HepG2 (cell line): Measurements from ENCODE around the gene URB1. TPM values are rescaled to one million over a fixed set of nuclear protein-coding genes. Genes with fewer than 3 reads are reported as not detected.

Experiments used
- ATAC-seq: fragments of 200-7000 bp; cut with Tn5 transposase; 3 replicates; pipeline ENCODE4 v1.9.1; 2020; ENCODE audit warnings: mild to moderate bottlenecking, moderate library complexity
- BruUV-seq: library from RNA; stranded (reverse); fragments of 400-500 nt; replicated peaks from 2 replicates; lab custom pipeline; 2021; lab: Mats Ljungman, UMichigan
- CTCF ChIA-PET: fragments of 300-600 bp; formaldehyde crosslinking; extraction: SDS; loops from one replicate; lab custom pipeline; 2021; ENCODE audit warnings: low total read pairs, inconsistent platforms, low intra/inter-chr PET ratio; lab: Yijun Ruan, JAX
- POLR2A ChIA-PET: fragments of 350-600 bp; sonication (Branson Sonifier 250); formaldehyde crosslinking; loops from one replicate; lab custom pipeline; 2020; ENCODE audit warnings: antibody characterized with exemption, inconsistent platforms; lab: Yijun Ruan, JAX
- DNase-seq: peaks from one replicate; pipeline ENCODE4 v3.0.0-alpha.2; 2015; ENCODE audit warnings: low spot score
- FAIRE-seq: peaks from 3 replicates; lab custom pipeline; 2011; peaks lifted over from hg19 to GRCh38; lab: Jason Lieb, UNC
- H2AFZ ChIP-seq: one replicate; pipeline ENCODE4 v1.6.1; 2011; ENCODE audit warnings: low read length, inconsistent platforms
- H3K27ac ChIP-seq: fragments of 300-600 bp; 3 replicates; pipeline ENCODE4 v1.8.0; 2011; ENCODE audit warnings: mixed run types, mild to moderate bottlenecking, mixed read lengths, low read length, inconsistent platforms; ENCODE audit not compliant: insufficient read depth; ENCODE audit errors: extremely low read length
- H3K27me3 ChIP-seq, 2 experiments: fragments of 200-600 bp in 1 of 2; 2 replicates in 1 of 2; 3 replicates in 1 of 2; pipeline versions ENCODE4 v1.6.0 to v1.8.0; 2011; ENCODE audit warnings: low read length in 2 of 2, mild to moderate bottlenecking in 2 of 2, moderate library complexity in 2 of 2, inconsistent platforms in 1 of 2; ENCODE audit not compliant: insufficient read depth in 2 of 2, control insufficient read depth in 1 of 2
- H3K36me3 ChIP-seq, 2 experiments: fragments of 200-600 bp in 1 of 2; replicated peaks in 1 of 2; 2 replicates in 1 of 2; 3 replicates in 1 of 2; pipeline versions ENCODE4 v1.5.1 to v1.8.0; 2011; ENCODE audit warnings: low read length in 2 of 2, inconsistent platforms in 1 of 2; ENCODE audit not compliant: insufficient read depth in 2 of 2, control insufficient read depth in 1 of 2
- H3K4me1 ChIP-seq: 2 replicates; pipeline ENCODE4 v1.5.1; 2012; ENCODE audit warnings: low read length, inconsistent platforms; ENCODE audit not compliant: insufficient read depth
- H3K4me2 ChIP-seq: 2 replicates; pipeline ENCODE4 v1.6.0; 2011; ENCODE audit warnings: low read depth, low read length, inconsistent platforms
- H3K4me3 ChIP-seq, 3 experiments: fragments of 200-600 bp in 1 of 3; sonication (generic), shearing (Covaris generic) in 1 of 3; replicated peaks in 1 of 3; 2 replicates each; pipeline ENCODE4 v1.5.1; 2011 to 2016; ENCODE audit warnings: low read length in 3 of 3, inconsistent platforms in 2 of 3, low read depth in 2 of 3, mild to moderate bottlenecking in 2 of 3, control low read depth in 1 of 3, mixed read lengths in 1 of 3; ENCODE audit not compliant: insufficient read depth in 1 of 3
- H3K79me2 ChIP-seq: one replicate; pipeline ENCODE4 v1.6.1; 2011; ENCODE audit warnings: low read length, inconsistent platforms; ENCODE audit not compliant: insufficient read depth
- H3K9ac ChIP-seq: 2 replicates; pipeline ENCODE4 v1.6.0; 2011; ENCODE audit warnings: mild to moderate bottlenecking, low read depth, low read length, inconsistent platforms; ENCODE audit not compliant: insufficient read depth
- H3K9me3 ChIP-seq: 2 replicates; pipeline ENCODE4 v1.5.1; 2012; ENCODE audit warnings: mild to moderate bottlenecking, low read length
- H4K20me1 ChIP-seq: 2 replicates; pipeline ENCODE4 v1.6.0; 2011; ENCODE audit warnings: inconsistent platforms, mild to moderate bottlenecking, low read length, moderate library complexity; ENCODE audit not compliant: insufficient read depth
- ELF4 ChIP-seq: sonication (generic); formaldehyde crosslinking; IDR thresholded peaks from 2 replicates; pipeline ENCODE4 v1.5.0; 2020; ENCODE audit warnings: missing genetic modification reagents, mild to moderate bottlenecking, moderate library complexity, borderline replicate concordance
- GLI4 ChIP-seq: sonication (generic); formaldehyde crosslinking; IDR thresholded peaks from 2 replicates; pipeline ENCODE4 v1.5.1; 2020; ENCODE audit warnings: missing genetic modification reagents, mild to moderate bottlenecking, moderate library complexity, borderline replicate concordance
- KLF13 ChIP-seq: sonication (generic); formaldehyde crosslinking; IDR thresholded peaks from 2 replicates; pipeline ENCODE4 v1.4.0; 2020; ENCODE audit warnings: mild to moderate bottlenecking, missing genetic modification reagents
- KLF15 ChIP-seq: sonication (generic); formaldehyde crosslinking; IDR thresholded peaks from 2 replicates; pipeline ENCODE4 v1.8.1; 2023; ENCODE audit warnings: borderline replicate concordance, mild to moderate bottlenecking, inconsistent platforms, missing genetic modification reagents, mixed read lengths
- PAF1 ChIP-seq: IDR thresholded peaks from 2 replicates; pipeline ENCODE4 v1.6.1; 2016; ENCODE audit warnings: missing genetic modification reagents, missing compliant biosample characterization
- RFX5 ChIP-seq: IDR thresholded peaks from 2 replicates; pipeline ENCODE4 v1.6.1; 2011; ENCODE audit warnings: low read depth, low read length, improper control_type of control experiment
- YY1 ChIP-seq: IDR thresholded peaks from 2 replicates; pipeline ENCODE4 v1.6.1; 2011; ENCODE audit warnings: low read length, low read depth, moderate library complexity, mild to moderate bottlenecking; ENCODE audit not compliant: insufficient read depth, insufficient replicate concordance
- ZNF326 ChIP-seq: sonication (generic); formaldehyde crosslinking; IDR thresholded peaks from 2 replicates; pipeline ENCODE4 v1.4.0; 2020; ENCODE audit warnings: missing genetic modification reagents, borderline replicate concordance
- WGBS: methylation state at CpG from one replicate; pipeline ENCODE4 v1.1.6; 2017; ENCODE audit warnings: low lambda C conversion rate; 5-methylcytosine and 5-hydroxymethylcytosine counted together
- in situ Hi-C: cut with HindIII; loops from 2 replicates; pipeline ENCODE4 v1.10.0; 2017; ENCODE audit warnings: low pct_unique_long_range_greater_than_20kb; ENCODE audit not compliant: extremely low pct_ligation_motif_present
- intact Hi-C: fragments of 100-400 bp; cut with micrococcal nuclease; formaldehyde crosslinking; loops from one replicate; pipeline ENCODE4 v1.10.0; 2022; ENCODE audit not compliant: unreplicated experiment
- polyA plus RNA-seq, 8 experiments: library from polyadenylated mRNA; depleted of rRNA in 3 of 8; stranded (reverse) in 7 of 8; unstranded in 1 of 8; fragments of >200 nt; fragmentation: Illumina TruSeq in 4 of 8; extraction: Trizol in 4 of 8; gene quantifications; 2 replicates each; pipeline versions ENCODE4 v1.2.1 to v1.2.3, GENCODE V29; 2011 to 2016; ENCODE audit warnings: low read depth in 4 of 8, missing spikeins in 1 of 8, mixed read lengths in 1 of 8; ENCODE audit not compliant: insufficient read depth in 1 of 8
- total RNA-seq, 5 experiments: library from RNA; depleted of rRNA; stranded (reverse); fragments of >200 nt; fragmentation: Illumina TruSeq; extraction: Trizol; gene quantifications; 2 replicates each; pipeline ENCODE4 v1.2.3, GENCODE V29; 2016; ENCODE audit warnings: low read depth in 1 of 5
- TF ChIP-seq, protein P1 (sequence below): sonication (generic); formaldehyde crosslinking; IDR thresholded peaks from 2 replicates; pipeline ENCODE4 v1.4.0; 2020; ENCODE audit warnings: low read depth, mild to moderate bottlenecking, missing genetic modification reagents
- TF ChIP-seq, protein P2 (sequence below): sonication (generic); formaldehyde crosslinking; IDR thresholded peaks from 2 replicates; pipeline ENCODE4 v1.5.0; 2020; ENCODE audit warnings: mild to moderate bottlenecking, missing genetic modification reagents, borderline replicate concordance
- TF ChIP-seq, protein P3 (sequence below): sonication (generic); formaldehyde crosslinking; IDR thresholded peaks from 2 replicates; pipeline ENCODE4 v1.9.0; 2022; ENCODE audit warnings: missing genetic modification reagents, mild to moderate bottlenecking, borderline replicate concordance
- TF ChIP-seq, protein P4 (sequence below): sonication (generic); formaldehyde crosslinking; IDR thresholded peaks from 2 replicates; pipeline ENCODE4 v1.4.0; 2020; ENCODE audit warnings: missing genetic modification reagents

Gene URB1
- total and polyA plus RNA-seq, 2 of the 13 experiments (the other 11 are each of a cell fraction or from before 2014, with no cell fraction given): 4.5 to 16.7 TPM

GRCh38 chr21:32346951-32347350 is 45.9 kb downstream of the URB1 start (continued):
- TF ChIP-seq, protein P1, sequence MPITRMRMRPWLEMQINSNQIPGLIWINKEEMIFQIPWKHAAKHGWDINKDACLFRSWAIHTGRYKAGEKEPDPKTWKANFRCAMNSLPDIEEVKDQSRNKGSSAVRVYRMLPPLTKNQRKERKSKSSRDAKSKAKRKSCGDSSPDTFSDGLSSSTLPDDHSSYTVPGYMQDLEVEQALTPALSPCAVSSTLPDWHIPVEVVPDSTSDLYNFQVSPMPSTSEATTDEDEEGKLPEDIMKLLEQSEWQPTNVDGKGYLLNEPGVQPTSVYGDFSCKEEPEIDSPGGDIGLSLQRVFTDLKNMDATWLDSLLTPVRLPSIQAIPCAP (CRISPR knock-in tag): no peak

GRCh38 chr21:32340863-32341848 is 51.7 kb downstream of the URB1 start:
- Histone ChIP-seq H3K4me1 (no peaks in the 10 kb centered on the region), H3K4me2 (no peak overlapping the region), H3K9ac (no peak overlapping the region), H2AFZ (no peak overlapping the region), H3K9me3 (no peaks in the 10 kb centered on the region), H3K4me3 (no peak overlapping the region), H3K36me3 (peaks cover 39 to 86% of the 10 kb centered on the region in 2 experiments), H3K27ac (no peak overlapping the region), H3K79me2 (no peaks in the 10 kb centered on the region), H4K20me1 (no peaks in the 10 kb centered on the region), H3K27me3 (no peaks in the 10 kb centered on the region)
- DNase-seq: no peak
- ATAC-seq: no peak
- CTCF ChIA-PET: no interaction called here
- 91% methylated on average over 12 of the region's 12 CpGs for WGBS
- in situ Hi-C loops: no loop called here
- BruUV-seq: no TSS peak
- POLR2A ChIA-PET: no interaction called here
- intact Hi-C loops: no loop called here
- no peak for FAIRE-seq
- TF ChIP-seq, protein P2, sequence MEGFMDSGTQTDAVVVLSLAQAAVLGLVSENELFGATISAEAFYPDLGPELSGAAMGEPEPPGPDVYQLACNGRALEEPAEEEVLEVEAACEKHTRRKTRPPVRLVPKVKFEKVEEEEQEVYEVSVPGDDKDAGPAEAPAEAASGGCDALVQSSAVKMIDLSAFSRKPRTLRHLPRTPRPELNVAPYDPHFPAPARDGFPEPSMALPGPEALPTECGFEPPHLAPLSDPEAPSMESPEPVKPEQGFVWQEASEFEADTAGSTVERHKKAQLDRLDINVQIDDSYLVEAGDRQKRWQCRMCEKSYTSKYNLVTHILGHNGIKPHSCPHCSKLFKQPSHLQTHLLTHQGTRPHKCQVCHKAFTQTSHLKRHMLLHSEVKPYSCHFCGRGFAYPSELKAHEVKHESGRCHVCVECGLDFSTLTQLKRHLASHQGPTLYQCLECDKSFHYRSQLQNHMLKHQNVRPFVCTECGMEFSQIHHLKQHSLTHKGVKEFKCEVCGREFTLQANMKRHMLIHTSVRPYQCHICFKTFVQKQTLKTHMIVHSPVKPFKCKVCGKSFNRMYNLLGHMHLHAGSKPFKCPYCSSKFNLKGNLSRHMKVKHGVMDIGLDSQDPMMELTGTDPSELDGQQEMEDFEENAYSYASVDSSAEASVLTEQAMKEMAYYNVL (CRISPR knock-in tag): no peak
- TF ChIP-seq ZNF326 (CRISPR knock-in tag) (no peak), RFX5 (no peak), YY1 (no peak), GLI4 (no peak), KLF13 (no peak), KLF15 (CRISPR knock-in tag) (no peak), ELF4 (no peak), PAF1 (CRISPR knock-in tag) (no peak)
- TF ChIP-seq, protein P3, sequence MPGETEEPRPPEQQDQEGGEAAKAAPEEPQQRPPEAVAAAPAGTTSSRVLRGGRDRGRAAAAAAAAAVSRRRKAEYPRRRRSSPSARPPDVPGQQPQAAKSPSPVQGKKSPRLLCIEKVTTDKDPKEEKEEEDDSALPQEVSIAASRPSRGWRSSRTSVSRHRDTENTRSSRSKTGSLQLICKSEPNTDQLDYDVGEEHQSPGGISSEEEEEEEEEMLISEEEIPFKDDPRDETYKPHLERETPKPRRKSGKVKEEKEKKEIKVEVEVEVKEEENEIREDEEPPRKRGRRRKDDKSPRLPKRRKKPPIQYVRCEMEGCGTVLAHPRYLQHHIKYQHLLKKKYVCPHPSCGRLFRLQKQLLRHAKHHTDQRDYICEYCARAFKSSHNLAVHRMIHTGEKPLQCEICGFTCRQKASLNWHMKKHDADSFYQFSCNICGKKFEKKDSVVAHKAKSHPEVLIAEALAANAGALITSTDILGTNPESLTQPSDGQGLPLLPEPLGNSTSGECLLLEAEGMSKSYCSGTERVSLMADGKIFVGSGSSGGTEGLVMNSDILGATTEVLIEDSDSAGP (CRISPR knock-in tag): no peak
- TF ChIP-seq, protein P4, sequence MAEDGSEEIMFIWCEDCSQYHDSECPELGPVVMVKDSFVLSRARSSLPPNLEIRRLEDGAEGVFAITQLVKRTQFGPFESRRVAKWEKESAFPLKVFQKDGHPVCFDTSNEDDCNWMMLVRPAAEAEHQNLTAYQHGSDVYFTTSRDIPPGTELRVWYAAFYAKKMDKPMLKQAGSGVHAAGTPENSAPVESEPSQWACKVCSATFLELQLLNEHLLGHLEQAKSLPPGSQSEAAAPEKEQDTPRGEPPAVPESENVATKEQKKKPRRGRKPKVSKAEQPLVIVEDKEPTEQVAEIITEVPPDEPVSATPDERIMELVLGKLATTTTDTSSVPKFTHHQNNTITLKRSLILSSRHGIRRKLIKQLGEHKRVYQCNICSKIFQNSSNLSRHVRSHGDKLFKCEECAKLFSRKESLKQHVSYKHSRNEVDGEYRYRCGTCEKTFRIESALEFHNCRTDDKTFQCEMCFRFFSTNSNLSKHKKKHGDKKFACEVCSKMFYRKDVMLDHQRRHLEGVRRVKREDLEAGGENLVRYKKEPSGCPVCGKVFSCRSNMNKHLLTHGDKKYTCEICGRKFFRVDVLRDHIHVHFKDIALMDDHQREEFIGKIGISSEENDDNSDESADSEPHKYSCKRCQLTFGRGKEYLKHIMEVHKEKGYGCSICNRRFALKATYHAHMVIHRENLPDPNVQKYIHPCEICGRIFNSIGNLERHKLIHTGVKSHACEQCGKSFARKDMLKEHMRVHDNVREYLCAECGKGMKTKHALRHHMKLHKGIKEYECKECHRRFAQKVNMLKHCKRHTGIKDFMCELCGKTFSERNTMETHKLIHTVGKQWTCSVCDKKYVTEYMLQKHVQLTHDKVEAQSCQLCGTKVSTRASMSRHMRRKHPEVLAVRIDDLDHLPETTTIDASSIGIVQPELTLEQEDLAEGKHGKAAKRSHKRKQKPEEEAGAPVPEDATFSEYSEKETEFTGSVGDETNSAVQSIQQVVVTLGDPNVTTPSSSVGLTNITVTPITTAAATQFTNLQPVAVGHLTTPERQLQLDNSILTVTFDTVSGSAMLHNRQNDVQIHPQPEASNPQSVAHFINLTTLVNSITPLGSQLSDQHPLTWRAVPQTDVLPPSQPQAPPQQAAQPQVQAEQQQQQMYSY (CRISPR knock-in tag): no peak
